NCI-H187 treated with DMSO at 0.1 percent for 48 hours (cell line): Measurements from ENCODE around the gene WDR70.
"Not testable (repeated sequence)": the region's sequence is repeated elsewhere in the genome, so short reads cannot be mapped to it uniquely, and the experiment has no call there.

Source experiments
- DNase-seq: peaks from one replicate; lab custom pipeline; 2025; lab: John Stamatoyannopoulos, UW

WDR70 gene

DNA sequence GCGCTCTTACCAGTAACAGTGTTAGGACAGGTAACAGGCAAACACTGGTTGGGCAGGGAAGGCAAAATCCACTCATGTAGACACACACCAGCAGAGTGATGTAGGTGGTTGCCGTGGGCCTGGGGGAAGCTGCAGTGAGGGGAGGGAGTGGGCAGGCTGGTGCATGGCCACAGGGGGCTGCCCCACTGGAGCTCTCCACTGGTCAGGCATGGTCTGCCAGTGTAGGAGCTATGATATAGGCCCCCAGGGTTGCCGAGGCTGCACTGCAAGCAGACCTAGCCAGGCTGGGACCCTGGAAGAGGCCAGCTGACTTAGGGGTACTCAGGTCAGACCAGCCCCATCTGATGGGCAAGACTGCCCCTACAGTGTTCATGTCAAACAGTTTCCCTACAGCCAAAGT lies 306.1 kb downstream of the WDR70 start:
- no peak for DNase-seq

DNA sequence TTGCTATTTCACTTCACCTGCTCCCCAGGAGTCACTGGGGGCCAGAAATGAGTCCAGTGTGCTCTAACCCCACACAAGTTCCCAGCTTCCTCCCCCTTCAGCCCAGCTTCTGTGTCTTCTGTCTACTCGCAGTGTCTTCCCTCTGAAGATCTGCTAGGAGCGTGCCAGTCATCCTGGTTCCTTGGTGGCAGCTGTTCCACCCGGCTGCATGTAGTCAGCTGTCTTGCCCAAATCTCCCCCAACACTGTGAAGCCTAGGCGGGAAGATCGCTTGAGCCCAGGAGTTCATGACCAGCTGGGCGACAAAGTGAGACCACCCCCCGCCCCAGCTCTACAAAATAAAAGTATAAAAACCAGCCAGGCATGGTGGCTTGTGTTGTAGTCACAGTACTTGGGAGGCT lies 306.7 kb downstream of the WDR70 start:
- DNase-seq, result no peak

DNA sequence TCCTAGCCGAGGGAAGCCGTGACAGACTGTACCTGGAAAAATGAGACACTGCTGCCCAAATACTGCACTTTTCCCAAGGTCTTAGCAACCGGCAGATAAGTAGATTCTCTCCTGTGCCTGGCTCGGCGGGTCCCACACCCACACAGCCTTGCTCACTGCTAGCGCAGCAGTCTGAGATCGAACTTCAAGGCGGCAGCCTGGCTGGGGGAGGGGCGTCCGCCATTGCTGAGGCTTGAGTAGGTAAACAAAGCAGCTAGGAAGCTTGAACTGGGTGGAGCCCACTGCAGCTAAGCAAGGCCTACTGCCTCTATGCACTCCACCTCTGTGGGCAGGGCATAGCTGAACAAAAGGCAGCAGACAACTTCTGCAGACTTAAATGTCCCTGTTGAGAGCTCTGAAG lies 309.8 kb downstream of the WDR70 start:
- not testable (repeated sequence) for DNase-seq

DNA sequence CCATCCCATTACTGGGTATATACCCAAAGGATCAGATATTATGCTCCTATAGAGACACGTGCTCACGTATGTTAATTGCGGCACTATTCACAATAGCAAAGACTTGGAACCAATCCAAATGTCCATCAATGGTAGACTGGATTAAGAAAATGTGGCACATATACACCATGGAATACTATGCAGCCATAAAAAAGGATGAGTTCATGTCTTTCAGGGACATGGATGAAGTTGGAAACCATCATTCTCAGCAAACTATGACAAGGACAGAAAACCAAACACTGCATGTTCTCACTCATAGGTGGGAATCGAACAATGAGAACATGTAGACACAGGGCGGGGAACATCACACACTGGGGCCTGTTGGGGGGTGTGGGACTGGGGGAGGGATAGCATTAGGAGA lies 315.2 kb downstream of the WDR70 start:
- not testable (repeated sequence) for DNase-seq

DNA sequence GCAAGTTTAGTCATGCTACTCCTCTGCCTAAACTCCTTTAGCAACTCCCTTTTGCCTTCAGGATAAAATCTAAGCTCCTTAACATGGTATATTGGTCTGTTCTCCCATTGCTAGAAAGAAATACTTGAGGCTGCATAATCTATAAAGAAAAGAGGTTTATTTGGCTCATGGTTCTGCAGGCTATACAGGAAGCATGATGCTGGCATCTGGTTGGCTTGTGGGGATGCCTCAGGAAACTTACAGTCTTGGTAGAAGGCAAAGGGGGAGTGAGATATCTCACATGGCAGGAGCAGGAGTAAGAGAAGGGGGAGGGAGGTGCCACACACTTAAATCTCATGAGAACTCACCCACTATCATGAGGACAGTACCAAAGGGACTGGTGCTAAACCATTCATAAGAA lies 315.7 kb downstream of the WDR70 start:
- no peak for DNase-seq

DNA sequence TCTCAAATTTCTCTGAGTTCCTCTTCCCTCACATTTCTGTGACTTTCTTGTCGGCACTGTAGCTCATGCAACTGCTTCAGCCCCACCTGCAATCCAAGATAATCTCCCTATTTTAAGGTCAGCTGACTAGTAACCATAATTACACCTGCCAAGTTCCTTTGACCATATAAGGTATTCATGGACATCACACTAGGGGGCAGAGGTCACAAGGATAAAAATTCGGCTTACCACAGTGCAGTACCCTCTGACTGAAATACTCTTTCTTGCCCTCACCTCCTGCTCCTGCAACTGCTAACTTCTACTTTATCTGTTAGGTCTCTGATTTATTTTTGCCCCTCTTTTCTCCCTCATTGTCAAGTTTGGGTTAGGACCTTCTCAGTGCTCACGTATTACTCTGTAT lies 316.5 kb downstream of the WDR70 start:
- no peak for DNase-seq

DNA sequence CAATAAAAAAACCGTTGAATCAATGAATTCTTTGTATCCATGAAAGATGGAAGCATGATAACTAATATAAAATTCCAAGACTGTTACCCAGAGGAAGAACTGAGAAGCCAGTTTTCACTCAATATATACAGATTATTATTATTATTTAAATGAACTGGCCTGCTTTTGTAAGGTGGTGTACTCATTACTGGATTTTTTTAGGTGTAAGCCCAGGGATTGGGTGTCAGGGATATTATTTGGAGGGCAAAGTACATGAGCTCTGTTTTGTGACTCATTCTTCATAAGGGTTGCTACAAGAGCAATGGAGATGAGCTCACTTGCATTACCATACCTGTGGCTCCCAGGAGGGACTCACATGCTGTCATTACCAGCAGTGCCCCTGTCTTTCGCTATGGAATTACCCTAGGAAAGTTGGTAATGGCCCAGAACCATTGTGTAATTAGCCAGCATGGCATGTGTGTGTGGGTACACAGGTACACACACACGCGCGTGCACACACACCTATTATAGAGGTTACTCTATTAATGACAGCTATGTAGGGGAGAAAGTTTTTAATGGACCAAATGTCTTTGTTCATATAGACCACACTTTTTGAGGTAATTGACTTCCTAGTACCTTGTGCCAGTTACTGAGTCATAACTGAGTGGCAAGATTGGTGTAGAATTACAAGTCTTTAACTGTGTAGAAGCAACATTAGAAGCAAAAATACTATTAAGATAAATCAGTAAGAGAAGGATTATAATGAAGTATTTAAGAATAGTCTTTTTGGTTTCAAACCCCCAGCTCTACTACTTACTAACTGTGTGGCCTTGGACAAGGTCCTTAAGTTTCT lies 317.3 kb downstream of the WDR70 start:
- DNase-seq, result no peak

DNA sequence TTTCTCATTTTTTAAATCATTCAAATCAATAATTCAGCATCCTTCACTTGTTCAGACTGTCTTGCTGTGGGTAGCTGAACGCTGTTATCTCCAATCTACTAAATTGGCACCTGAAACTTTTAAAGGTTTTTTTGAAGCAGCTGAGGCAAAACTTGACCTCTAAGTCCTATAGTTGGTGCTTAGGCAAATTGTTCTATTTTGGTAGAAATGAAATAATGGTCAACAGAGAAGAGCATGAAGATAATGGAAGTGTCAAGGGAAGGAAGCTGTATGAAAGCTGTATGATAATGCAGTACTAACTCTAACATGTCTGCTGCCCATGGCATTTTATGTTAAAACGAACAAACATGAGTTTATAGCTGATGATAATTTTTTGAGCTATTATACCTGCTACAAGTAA lies 322.8 kb downstream of the WDR70 start:
- no peak for DNase-seq

DNA sequence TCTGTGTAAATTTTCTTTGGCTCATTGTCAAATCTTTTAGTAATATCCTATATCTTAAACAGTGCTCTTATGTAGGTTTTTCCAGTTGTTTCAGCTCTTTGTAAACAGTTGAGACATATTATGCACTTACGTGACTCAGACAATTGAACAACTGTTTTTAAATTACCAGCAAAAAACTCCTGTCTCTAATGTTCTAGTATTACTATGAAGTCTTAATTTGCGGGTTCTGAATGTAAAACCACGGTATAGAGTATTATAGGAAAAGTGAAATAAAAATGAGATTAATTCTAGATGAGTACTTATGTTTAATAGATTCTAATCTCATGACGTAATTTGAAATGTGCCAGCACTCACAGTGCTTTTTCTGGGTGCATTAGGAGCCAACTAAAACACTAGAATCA lies 324.7 kb downstream of the WDR70 start:
- no peak for DNase-seq

DNA sequence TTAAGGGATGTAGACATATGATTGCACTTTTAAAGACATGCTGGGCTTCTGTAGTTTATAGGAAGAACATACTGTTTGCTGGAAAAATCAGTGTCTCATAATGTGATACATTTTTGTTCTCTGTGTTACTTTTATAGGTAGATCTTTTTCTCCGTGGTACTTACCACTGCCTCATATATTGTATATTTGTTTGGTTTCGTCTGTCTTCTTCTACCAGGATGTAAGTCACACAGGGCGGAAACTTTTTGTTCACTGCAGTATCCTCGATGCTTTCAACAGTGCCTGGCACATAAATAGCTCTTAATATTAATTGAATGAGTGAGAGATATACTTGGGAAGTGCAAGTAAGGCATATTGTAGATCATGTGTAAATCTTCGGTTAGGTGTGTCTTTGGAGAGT lies 325.3 kb downstream of the WDR70 start:
- DNase-seq, result no peak

DNA sequence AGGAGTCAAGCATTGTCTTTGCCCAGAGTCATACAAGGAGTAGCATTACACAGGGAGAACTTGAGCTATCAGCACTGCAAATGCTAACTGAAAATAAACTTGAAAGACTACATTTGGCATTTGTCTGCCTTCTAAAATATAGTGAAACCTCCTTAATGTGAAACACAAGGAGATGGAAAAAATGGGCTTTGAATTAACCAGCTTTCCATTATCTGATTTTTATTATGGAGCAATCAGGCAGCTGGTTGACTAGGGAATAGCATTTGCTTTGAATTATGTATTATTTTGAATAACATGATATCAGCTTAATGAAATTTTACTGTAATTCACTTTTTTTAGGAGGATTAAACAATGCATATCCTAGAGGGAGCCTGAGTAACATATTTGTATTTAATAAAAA lies 329.9 kb downstream of the WDR70 start:
- DNase-seq, result no peak

DNA sequence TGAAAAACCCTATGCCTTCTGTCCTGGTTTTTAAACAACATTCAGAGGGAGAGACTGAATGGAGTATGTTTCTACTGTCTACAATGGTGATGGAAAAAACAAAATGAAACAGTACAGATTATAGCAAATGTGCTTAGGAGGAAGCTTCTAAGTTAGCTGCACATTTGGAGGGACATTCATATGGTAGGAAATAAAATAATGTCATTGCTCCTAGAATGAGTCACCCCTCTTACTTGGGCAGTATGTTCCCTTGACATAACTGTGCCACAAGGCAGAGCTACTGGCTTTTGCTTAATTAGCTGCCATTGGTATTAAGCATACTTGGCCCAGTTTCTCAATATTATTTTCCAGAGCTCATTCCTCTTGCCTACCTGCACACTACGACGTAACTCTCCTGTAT lies 331.8 kb downstream of the WDR70 start:
- DNase-seq, result no peak

DNA sequence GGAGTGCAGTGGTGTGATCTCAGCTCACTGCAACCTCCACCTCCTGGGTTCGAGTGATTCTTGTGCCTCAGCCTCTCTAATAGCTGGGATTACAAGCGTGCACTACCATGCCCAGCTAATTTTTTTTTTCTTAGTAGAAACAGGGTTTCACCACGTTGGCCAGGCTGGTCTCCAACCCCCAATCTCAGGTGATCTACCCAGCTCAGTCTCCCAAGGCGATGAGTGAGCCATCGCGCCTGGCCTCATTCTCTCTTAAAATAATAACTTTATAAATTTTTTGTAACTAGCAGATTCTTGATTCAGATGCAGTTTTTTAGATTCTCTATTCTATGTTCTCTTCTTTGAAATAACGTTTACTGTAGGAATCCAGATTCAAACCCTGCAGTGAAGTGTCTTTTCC lies 333.6 kb downstream of the WDR70 start:
- DNase-seq, result no peak

DNA sequence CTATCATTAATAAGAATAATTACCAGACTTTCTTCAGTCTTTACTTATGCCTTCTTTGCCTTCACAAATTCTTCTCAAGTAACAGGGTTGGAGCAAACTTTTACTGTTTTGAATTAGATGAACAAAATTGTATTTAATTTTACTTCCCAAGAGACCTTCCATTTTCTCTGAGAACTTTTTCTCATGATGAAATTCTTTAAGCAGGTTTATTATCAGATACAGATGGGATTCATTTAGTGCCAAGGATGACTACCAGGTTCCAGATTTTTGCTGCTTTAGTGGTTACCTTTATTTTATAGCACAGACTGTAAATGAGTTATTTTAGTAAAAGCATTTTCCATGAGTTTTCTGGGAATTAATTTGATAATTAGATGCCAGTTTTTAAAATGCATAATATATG lies 335.6 kb downstream of the WDR70 start:
- DNase-seq, result no peak

DNA sequence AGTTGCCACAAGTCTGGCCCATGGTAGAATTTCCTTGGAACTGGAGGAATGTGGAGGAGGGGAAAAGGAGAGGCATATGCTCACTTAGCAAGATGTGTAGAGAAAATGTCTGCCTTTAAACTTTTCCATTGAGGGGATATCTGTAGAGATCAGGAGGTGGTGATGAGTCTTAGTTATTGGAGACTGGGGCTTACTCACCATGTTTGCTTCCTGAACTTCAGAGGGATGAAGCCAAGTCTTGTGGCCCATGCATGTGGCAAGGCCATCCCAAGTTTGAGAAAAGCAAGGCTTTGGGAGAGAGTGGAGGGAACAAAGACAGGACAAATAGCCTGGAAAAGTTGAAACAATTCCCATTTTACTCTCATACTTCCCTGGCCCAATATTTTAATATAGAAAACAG lies 336.2 kb downstream of the WDR70 start:
- no peak for DNase-seq

DNA sequence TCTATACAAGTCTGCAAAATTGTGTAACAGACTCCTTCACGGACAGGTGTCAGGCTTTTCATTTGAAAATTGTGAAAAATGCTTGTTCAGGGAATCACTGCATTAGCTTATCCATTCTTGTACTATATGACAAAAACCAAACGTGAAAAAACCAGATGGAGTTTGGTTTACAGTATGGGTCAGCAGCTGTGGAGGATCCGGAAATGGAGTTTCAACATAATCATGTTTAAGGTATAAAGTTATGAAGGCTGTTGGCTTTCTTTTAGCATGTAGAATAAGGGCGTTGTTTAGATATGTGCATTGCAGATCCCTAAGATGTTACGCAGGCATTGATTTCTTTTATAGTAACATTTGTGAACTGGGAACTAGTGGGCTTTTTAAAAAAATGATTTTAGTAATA lies 336.9 kb downstream of the WDR70 start:
- no peak for DNase-seq

DNA sequence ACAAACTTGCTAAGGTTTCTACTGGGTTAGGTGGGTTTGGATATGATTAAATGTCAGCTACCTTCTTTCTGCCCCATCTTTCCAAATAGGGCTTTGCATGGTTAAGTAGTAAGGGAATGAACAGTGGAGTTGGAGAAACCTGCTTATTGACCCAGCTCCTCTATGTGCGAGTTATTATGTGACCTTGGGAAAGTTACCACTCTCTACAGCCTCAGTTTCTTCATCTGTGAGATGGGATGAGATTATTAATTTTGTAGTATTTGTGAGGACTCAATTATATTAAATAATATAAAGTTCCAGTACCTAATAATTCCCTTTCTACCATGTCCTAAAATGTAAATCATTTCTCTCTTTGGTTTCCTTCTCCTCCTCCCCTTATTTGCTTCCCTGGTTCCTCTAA lies 337.3 kb downstream of the WDR70 start:
- DNase-seq, result no peak

DNA sequence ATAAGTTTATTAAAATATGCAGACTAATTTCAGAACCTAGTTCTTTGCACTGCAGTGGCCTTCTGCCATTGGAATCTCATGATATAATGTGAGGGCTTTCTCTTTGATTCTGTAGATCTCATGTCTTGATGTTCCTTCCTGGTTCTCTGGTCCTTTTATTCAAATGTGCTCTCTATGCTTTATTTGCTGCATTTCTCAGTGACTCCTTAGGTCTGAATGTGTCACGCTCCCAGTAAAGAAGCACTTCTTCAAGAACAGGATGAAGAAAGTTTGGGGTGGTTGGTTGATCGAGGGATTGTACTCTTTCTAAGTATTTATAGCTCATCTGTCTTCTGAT lies 338.1 kb downstream of the WDR70 start:
- DNase-seq, result no peak

DNA sequence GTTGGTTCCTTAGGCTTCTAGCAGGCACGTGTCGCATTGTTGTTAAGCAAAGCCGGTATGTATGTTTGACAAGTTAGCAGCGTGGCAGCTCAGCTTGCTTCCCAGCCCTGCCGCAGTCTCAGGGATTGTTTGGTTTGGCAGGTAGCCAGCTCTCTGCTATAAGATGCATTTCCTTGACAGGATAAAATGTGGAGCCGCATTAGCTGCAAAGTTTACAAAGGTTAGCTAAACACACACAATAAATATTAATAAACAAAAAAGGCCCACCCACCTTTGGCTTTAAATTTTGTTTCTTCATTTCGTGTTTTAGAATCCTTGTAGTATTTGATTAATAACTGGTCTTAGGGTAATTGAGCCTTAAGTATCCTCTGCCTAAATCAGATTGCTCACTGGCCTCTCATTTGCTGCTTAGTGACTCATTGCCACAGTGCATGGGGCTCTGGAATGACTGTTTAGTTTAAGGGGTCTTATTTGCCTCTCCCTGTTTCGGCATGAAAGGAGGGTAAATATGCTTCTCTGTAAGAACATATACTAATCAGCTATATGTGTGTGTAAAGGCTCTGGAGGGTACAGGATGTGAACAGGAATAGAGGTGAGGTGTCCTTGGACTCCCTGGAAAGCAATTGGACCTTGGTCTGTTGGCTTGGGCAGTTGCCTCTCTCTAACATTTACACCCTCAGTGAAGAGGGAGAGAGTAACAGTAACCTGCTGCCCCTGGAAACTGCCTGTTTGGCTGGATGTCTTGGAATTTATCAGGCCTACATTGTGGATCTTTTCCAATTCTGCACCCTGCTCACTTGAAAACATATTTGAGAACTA lies 338.7 kb downstream of the WDR70 start:
- peak; percentile 61 for DNase-seq

DNA sequence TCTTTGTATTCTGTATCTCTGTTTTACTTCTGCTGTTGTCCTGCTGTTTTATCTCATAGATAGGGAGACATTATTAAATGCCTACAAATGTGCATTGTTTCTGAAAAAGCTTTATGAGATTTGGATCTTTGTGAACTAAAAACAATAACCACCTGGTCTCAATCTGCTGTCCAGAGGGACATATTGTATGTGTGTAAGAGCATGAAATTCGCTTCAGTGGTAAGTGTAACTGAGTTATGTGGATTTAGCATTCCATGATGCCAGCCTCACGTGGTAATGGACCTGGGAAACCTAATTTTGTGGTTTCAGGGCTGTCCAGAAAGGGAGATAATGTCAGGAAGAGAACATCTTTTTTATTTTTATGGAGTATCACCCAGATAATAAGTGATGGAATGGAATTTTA lies 341.4 kb downstream of the WDR70 start:
- no peak for DNase-seq

DNA sequence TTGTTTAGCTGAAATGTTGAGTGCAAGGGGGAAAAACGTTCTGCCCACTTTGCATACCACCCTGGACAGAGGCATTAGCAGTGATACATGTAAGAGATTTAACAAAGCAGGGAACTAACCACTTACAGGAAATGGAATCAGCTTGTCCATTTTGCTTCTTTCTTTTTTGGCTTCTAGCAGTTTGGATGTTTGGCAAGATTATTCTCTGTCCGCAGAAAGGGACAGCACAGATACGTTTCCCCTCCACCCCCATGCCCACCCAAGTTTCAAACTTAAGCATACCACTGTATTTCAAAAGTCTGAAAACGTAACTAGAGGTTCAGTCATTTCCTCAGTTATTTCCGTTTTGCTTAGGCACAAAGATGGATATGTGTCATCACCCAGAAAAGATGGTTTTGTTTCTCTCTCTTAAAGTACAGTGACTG lies 342.3 kb downstream of the WDR70 start:
- no peak for DNase-seq

DNA sequence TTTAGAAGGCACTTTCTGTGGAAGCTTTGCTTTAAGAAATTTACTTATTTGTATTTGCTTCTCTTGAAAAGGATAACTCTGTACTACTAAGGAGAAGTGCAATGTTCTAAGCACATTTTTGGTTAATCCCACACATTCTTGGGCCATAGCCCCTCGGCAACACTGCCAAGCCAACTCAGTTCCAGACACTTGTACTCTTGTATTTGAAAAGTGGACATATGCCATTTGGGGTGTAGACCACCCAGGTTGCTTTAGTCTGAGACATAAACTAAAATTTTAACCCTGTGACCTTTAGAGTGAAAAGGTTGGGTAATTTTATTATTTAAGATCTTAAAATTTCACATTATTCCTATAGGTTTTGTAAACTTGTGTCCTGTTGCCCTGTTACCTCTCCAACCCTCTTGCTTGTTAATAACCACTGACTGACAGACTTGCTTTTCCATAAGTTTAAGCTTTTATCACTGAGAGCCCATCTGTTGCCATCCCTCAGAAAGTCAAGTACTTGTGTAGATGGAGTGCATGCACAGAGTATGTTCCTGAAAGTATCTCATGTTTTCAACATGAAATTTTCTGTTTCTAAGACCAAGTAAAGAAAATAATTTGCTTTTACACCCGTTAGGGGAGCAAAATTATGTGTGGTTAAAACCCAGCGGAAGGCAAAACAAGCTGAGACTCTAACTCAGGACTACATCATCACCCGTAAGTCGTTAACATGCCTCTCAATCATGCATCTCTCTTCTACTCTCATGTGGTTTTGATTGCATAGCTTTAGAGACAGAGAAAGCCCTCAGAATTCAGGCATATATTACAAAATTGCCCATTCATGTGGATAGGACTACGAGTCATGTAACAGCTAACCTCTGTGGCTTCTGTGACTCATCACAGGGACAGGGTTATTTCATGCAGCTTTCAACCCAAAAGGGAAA lies 343.4 kb downstream of the WDR70 start:
- no peak for DNase-seq
